H9 (cell line): ENCODE measurements around the gene F11R. TPM values are rescaled to one million over a fixed set of nuclear protein-coding genes. Genes with fewer than 3 reads are reported as not detected.

Experiments
- DNase-seq: peaks from one replicate; pipeline ENCODE4 v3.0.0-alpha.2; 2017
- H2AFZ ChIP-seq: one replicate; pipeline ENCODE4 v1.6.1; 2013; ENCODE audit warnings: mild to moderate bottlenecking, low read length, control low read depth, moderate library complexity
- H2AK5ac ChIP-seq: 2 replicates; pipeline ENCODE4 v1.6.1; 2013; ENCODE audit warnings: low read length, control low read depth, mixed read lengths; ENCODE audit not compliant: insufficient read length
- H2BK120ac ChIP-seq: one replicate; pipeline ENCODE4 v1.6.1; 2013; ENCODE audit warnings: low read depth, mild to moderate bottlenecking, low read length, control low read depth, inconsistent platforms; ENCODE audit not compliant: poor library complexity, severe bottlenecking
- H2BK12ac ChIP-seq: 2 replicates; pipeline ENCODE4 v1.6.1; 2013; ENCODE audit warnings: low read length, control low read depth, mixed read lengths, low read depth; ENCODE audit not compliant: insufficient read length
- H2BK15ac ChIP-seq: 2 replicates; pipeline ENCODE4 v1.6.1; 2013; ENCODE audit warnings: low read depth, low read length, control low read depth
- H2BK20ac ChIP-seq: one replicate; pipeline ENCODE4 v1.6.1; 2013; ENCODE audit warnings: low read depth, mild to moderate bottlenecking, low read length, control low read depth, inconsistent platforms; ENCODE audit not compliant: poor library complexity, severe bottlenecking
- H2BK5ac ChIP-seq: 2 replicates; pipeline ENCODE4 v1.6.1; 2013; ENCODE audit warnings: low read length, control low read depth, mixed read lengths; ENCODE audit not compliant: insufficient read length
- H3K14ac ChIP-seq: 2 replicates; pipeline ENCODE4 v1.6.1; 2013; ENCODE audit warnings: low read length, control low read depth; ENCODE audit not compliant: insufficient read depth
- H3K18ac ChIP-seq: 2 replicates; pipeline ENCODE4 v1.6.1; 2013; ENCODE audit warnings: low read depth, mild to moderate bottlenecking, mixed read lengths, low read length, control low read depth; ENCODE audit not compliant: insufficient read length
- H3K23ac ChIP-seq: 2 replicates; pipeline ENCODE4 v1.6.1; 2013; ENCODE audit warnings: low read length, control low read depth, mixed read lengths, low read depth; ENCODE audit not compliant: insufficient read length
- H3K23me2 ChIP-seq: 2 replicates; pipeline ENCODE4 v1.6.1; 2013; ENCODE audit warnings: low read depth, mild to moderate bottlenecking, mixed read lengths, low read length, control low read depth; ENCODE audit not compliant: insufficient read length, poor library complexity, severe bottlenecking
- H3K27ac ChIP-seq: 2 replicates; pipeline ENCODE4 v1.5.1; 2013; ENCODE audit warnings: low read length, control low read depth, mixed read lengths, low read depth; ENCODE audit not compliant: insufficient read length
- H3K27me3 ChIP-seq: 2 replicates; pipeline ENCODE4 v1.6.1; 2013; ENCODE audit warnings: low read length, control low read depth, inconsistent platforms; ENCODE audit not compliant: insufficient read depth
- H3K4ac ChIP-seq: 2 replicates; pipeline ENCODE4 v1.6.1; 2013; ENCODE audit warnings: low read depth, mild to moderate bottlenecking, control low read depth, inconsistent platforms, low read length, moderate library complexity
- H3K4me1 ChIP-seq: 2 replicates; pipeline ENCODE4 v1.6.1; 2013; ENCODE audit warnings: low read length, control low read depth, inconsistent platforms; ENCODE audit not compliant: insufficient read depth
- H3K4me2 ChIP-seq: 2 replicates; pipeline ENCODE4 v1.6.1; 2013; ENCODE audit warnings: low read length, control low read depth, mixed read lengths; ENCODE audit not compliant: insufficient read length, insufficient read depth
- H3K56ac ChIP-seq: 2 replicates; pipeline ENCODE4 v1.6.1; 2013; ENCODE audit warnings: low read depth, mild to moderate bottlenecking, mixed read lengths, low read length, control low read depth; ENCODE audit not compliant: insufficient read length
- H3K79me1 ChIP-seq: 2 replicates; pipeline ENCODE4 v1.6.1; 2013; ENCODE audit warnings: low read depth, mild to moderate bottlenecking, moderate library complexity, low read length, control low read depth, inconsistent platforms; ENCODE audit not compliant: insufficient read depth, poor library complexity, severe bottlenecking
- H3K79me2 ChIP-seq: 2 replicates; pipeline ENCODE4 v1.6.1; 2013; ENCODE audit warnings: low read length, control low read depth, inconsistent platforms; ENCODE audit not compliant: insufficient read depth
- H3K9ac ChIP-seq: 2 replicates; pipeline ENCODE4 v1.6.1; 2013; ENCODE audit warnings: low read length, control low read depth, mixed read lengths; ENCODE audit not compliant: insufficient read length; ENCODE audit errors: extremely low read depth
- H3K9me3 ChIP-seq: one replicate; pipeline ENCODE4 v1.6.1; 2013; ENCODE audit warnings: low read depth, low read length, inconsistent platforms; ENCODE audit not compliant: control insufficient read depth
- H3T11ph ChIP-seq: one replicate; pipeline ENCODE4 v1.6.1; 2013; ENCODE audit warnings: mild to moderate bottlenecking, low read length, control low read depth, inconsistent platforms
- H4K20me1 ChIP-seq: one replicate; pipeline ENCODE4 v1.6.1; 2013; ENCODE audit not compliant: control insufficient read depth, insufficient read length, insufficient read depth
- H4K5ac ChIP-seq: 2 replicates; pipeline ENCODE4 v1.6.1; 2013; ENCODE audit warnings: low read depth, mild to moderate bottlenecking, mixed read lengths, low read length, control low read depth; ENCODE audit not compliant: insufficient read length
- H4K8ac ChIP-seq: replicated peaks from 2 replicates; pipeline ENCODE4 v1.6.1; 2013; ENCODE audit warnings: low read length, control low read depth, mixed read lengths, low read depth; ENCODE audit not compliant: insufficient read length
- H4K91ac ChIP-seq: 2 replicates; pipeline ENCODE4 v1.6.1; 2013; ENCODE audit warnings: low read depth, mild to moderate bottlenecking, moderate library complexity, mixed read lengths, low read length, control low read depth; ENCODE audit not compliant: insufficient read length
- H3K27ac Mint-ChIP-seq, 3 experiments: 2 replicates in 2 of 3; 3 replicates in 1 of 3; pipeline ENCODE4 v1.8.0; 2020 to 2021; ENCODE audit warnings: mixed read lengths in 3 of 3, mild to moderate bottlenecking in 1 of 3, moderate library complexity in 1 of 3
- H3K27me3 Mint-ChIP-seq: 2 replicates; pipeline ENCODE4 v1.8.0; 2021; ENCODE audit warnings: low read depth, mild to moderate bottlenecking, moderate library complexity, mixed read lengths
- H3K36me3 Mint-ChIP-seq, 3 experiments: 2 replicates in 2 of 3; 3 replicates in 1 of 3; pipeline ENCODE4 v1.8.0; 2020 to 2021; ENCODE audit warnings: low read depth in 3 of 3, mixed read lengths in 3 of 3; ENCODE audit not compliant: insufficient read depth in 1 of 3
- H3K4me1 Mint-ChIP-seq, 2 experiments: 2 replicates each; pipeline ENCODE4 v1.8.0; 2020; ENCODE audit warnings: mixed read lengths in 2 of 2
- H3K4me3 Mint-ChIP-seq, 2 experiments: 2 replicates in 1 of 2; 3 replicates in 1 of 2; pipeline ENCODE4 v1.8.0; 2020 to 2021; ENCODE audit warnings: mild to moderate bottlenecking in 2 of 2, mixed read lengths in 2 of 2, moderate library complexity in 1 of 2
- H3K9me3 Mint-ChIP-seq, 2 experiments: 2 replicates in 1 of 2; 3 replicates in 1 of 2; pipeline ENCODE4 v1.8.0; 2020; ENCODE audit warnings: mild to moderate bottlenecking in 2 of 2, mixed read lengths in 2 of 2, moderate library complexity in 1 of 2
- WGBS: extraction: QIAGEN DNeasy Blood & Tissue Kit; methylation state at CpG from one replicate; pipeline ENCODE4 v1.1.7; 2013; ENCODE audit warnings: missing lambda C conversion rate, low lambda C conversion rate, mixed read lengths; ENCODE audit not compliant: insufficient read length; ENCODE audit errors: extremely low coverage; 5-methylcytosine and 5-hydroxymethylcytosine counted together
- total RNA-seq: library from RNA; stranded (reverse); gene quantifications from 2 replicates; pipeline ENCODE4 v1.2.1, GENCODE V29; 2021
- TF ChIP-seq, protein P1 (sequence below): fragments of 200-600 bp; sonication (generic); conservative IDR thresholded peaks from 3 replicates; pipeline ENCODE4 v1.8.0; 2021; ENCODE audit warnings: antibody characterized with exemption, mild to moderate bottlenecking

F11R gene
- total RNA-seq, 1 experiment from 2014 or later: 174 TPM

DNA sequence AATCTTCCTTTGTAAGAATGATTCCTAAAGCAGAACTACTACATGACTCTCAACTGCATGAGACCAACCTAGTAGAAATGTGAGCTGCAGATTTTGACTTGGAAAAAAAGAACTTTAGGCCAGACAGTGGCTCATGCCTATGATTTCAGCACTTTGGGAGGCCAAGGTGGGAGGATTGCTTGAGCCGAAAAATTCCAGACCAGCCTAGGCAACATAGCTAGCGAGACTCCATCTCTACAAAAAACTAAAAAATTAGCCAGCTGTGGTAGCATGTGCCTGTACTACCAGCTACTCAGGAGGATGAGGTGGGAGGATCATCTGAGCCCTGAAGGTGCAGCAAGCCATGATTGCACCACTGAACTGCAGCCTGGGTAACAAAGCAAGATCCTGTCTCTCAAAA, 41.7 kb downstream of the F11R start:
- Histone ChIP-seq H4K91ac (no peak overlapping the region), H4K5ac (no peak overlapping the region), H3K79me1 (no peaks in the 10 kb centered on the region), H2AFZ (no peak overlapping the region), H3K27ac (no peak overlapping the region), H2AK5ac (no peak overlapping the region), H3K9ac (no peak overlapping the region), H3K4me2 (no peak overlapping the region), H2BK5ac (no peak overlapping the region), H2BK15ac (no peak overlapping the region), H3K27me3 (no peaks in the 10 kb centered on the region), H3K56ac (no peak overlapping the region), H2BK12ac (no peak overlapping the region), H3K9me3 (no peaks in the 10 kb centered on the region), H3K14ac (no peak overlapping the region), H3K23ac (no peak overlapping the region), H3K79me2 (no peaks in the 10 kb centered on the region), H3K4ac (no peak overlapping the region), H3K18ac (no peak overlapping the region), H4K20me1 (no peaks in the 10 kb centered on the region), H3T11ph (no peak overlapping the region), H4K8ac (no peak overlapping the region), H2BK120ac (no peak overlapping the region), H2BK20ac (no peak overlapping the region), H3K4me1 (no peaks in the 10 kb centered on the region; the same call in 1 of the 2 replicates), H3K23me2 (peaks cover 9% of the 10 kb centered on the region)
- DNase-seq: no peak
- Mint-ChIP-seq H3K27ac (no peak overlapping the region), H3K36me3 (peaks cover 0 to 11% (median 8%) of the 10 kb centered on the region in 3 experiments; a peak in 5 of 7 replicates), H3K9me3 (peaks cover 5 to 10% of the 10 kb centered on the region in 2 experiments; a peak in 2 of 5 replicates), H3K4me1 (peaks cover 28 to 34% of the 10 kb centered on the region in 2 experiments), H3K27me3 (no peaks in the 10 kb centered on the region; the same call in none of the 2 replicates), H3K4me3 (no peak overlapping the region)
- TF ChIP-seq, protein P1, sequence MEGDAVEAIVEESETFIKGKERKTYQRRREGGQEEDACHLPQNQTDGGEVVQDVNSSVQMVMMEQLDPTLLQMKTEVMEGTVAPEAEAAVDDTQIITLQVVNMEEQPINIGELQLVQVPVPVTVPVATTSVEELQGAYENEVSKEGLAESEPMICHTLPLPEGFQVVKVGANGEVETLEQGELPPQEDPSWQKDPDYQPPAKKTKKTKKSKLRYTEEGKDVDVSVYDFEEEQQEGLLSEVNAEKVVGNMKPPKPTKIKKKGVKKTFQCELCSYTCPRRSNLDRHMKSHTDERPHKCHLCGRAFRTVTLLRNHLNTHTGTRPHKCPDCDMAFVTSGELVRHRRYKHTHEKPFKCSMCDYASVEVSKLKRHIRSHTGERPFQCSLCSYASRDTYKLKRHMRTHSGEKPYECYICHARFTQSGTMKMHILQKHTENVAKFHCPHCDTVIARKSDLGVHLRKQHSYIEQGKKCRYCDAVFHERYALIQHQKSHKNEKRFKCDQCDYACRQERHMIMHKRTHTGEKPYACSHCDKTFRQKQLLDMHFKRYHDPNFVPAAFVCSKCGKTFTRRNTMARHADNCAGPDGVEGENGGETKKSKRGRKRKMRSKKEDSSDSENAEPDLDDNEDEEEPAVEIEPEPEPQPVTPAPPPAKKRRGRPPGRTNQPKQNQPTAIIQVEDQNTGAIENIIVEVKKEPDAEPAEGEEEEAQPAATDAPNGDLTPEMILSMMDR: no peak
- no CpG with 5 or more reads among the region's 2 CpGs for WGBS
